Aorta (tissue), 5 donors: Measurements from ENCODE around the gene PLXNA4. TPM values are rescaled to one million over a fixed set of nuclear protein-coding genes. Genes with fewer than 3 reads are reported as not detected.

ENCODE experiments used
- ATAC-seq: fragments of 200-7000 bp; cut with Tn5 transposase; one replicate; pipeline ENCODE4 v1.9.1; 2022; ENCODE audit warnings: moderate library complexity; ENCODE audit not compliant: low FRiP score
- DNase-seq, 2 donors: peaks; one replicate each; pipeline ENCODE4 v3.0.0-alpha.2; 2020
- H3K27ac ChIP-seq, 2 donors: one replicate each; pipeline ENCODE4 v1.5.1; 2013; ENCODE audit warnings: low read length in 2 of 2, mild to moderate bottlenecking in 2 of 2, moderate library complexity in 2 of 2, control low read depth in 1 of 2, inconsistent platforms in 1 of 2, low read depth in 1 of 2
- H3K27me3 ChIP-seq, 2 donors: one replicate each; pipeline ENCODE4 v1.6.1; 2013; ENCODE audit warnings: control low read depth in 1 of 2, low read length in 1 of 2, mild to moderate bottlenecking in 1 of 2, moderate library complexity in 1 of 2; ENCODE audit not compliant: insufficient read depth in 2 of 2, control insufficient read depth in 1 of 2
- H3K36me3 ChIP-seq, 2 donors: one replicate each; pipeline ENCODE4 v1.6.1; 2013; ENCODE audit warnings: control low read depth in 1 of 2, low read length in 1 of 2, mild to moderate bottlenecking in 1 of 2; ENCODE audit not compliant: insufficient read depth in 2 of 2, control insufficient read depth in 1 of 2
- H3K4me1 ChIP-seq, 2 donors: one replicate each; pipeline ENCODE4 v1.6.1; 2013; ENCODE audit warnings: low read length in 2 of 2, control low read depth in 1 of 2, mild to moderate bottlenecking in 1 of 2, moderate library complexity in 1 of 2; ENCODE audit not compliant: insufficient read depth in 2 of 2, control insufficient read depth in 1 of 2
- H3K4me3 ChIP-seq, 2 donors: one replicate each; pipeline ENCODE4 v1.5.1; 2013; ENCODE audit warnings: low read length in 2 of 2, control low read depth in 1 of 2, mild to moderate bottlenecking in 1 of 2
- H3K9me3 ChIP-seq: one replicate; pipeline ENCODE4 v1.6.1; 2013; ENCODE audit warnings: mild to moderate bottlenecking, low read length; ENCODE audit not compliant: control insufficient read depth
- WGBS, 2 donors: extraction: QIAGEN DNeasy Blood & Tissue Kit; methylation state at CpG; one replicate each; pipeline ENCODE4 v1.1.7; 2013; 5-methylcytosine and 5-hydroxymethylcytosine counted together
- intact Hi-C, 2 donors: fragments of 100-400 bp; cut with DNase I; formaldehyde crosslinking; loops; one replicate each; pipeline versions ENCODE4 v1.14.2 to v1.15.0; 2022
- polyA plus RNA-seq, 2 donors: library from polyadenylated mRNA; stranded (reverse); fragments of 200-250 nt; gene quantifications; one replicate each; pipeline ENCODE4 v1.2.3, GENCODE V29; 2013
- total RNA-seq, 2 donors: library from RNA; stranded (reverse); fragmentation: NEBNext Ultra II Directional; extraction: Animal tissue kit (Norgen Biotek cat#: 25700); gene quantifications; one replicate each; pipeline ENCODE4 v1.2.1, GENCODE V29; 2021
- donor health status: healthy with polysubstance abuse.
- donor health status: Bipolar disorder and iron deficiency.
- donor health status: DM: no; HTN: no; CAD: no.
- donor health status: DM: no; HTN: no; CAD: no.
- donor health status: DM: yes; HTN: yes; CAD: no.

PLXNA4 gene
- total and polyA plus RNA-seq, 4 donors = 0.59 to 30.1 (median 12.0) TPM

GRCh38 chr7:132185150-132185549 is 391.1 kb downstream of the PLXNA4 start:
- Histone ChIP-seq H3K9me3 (peaks cover 4% of the 10 kb centered on the region), H3K36me3 (peaks cover 0 to 3% of the 10 kb centered on the region in 2 donors), H3K4me1 (no peaks in the 10 kb centered on the region), H3K27me3 (no peaks in the 10 kb centered on the region), H3K27ac (no peak overlapping the region), H3K4me3 (no peak overlapping the region)
- intact Hi-C loops = no loop called here
- WGBS, 2 donors = 94 to 96% methylated on average over 7 of the region's 7 CpGs
- ATAC-seq (no peak), DNase-seq (peak in 1 of 2 donors; percentile 58)

DNA sequence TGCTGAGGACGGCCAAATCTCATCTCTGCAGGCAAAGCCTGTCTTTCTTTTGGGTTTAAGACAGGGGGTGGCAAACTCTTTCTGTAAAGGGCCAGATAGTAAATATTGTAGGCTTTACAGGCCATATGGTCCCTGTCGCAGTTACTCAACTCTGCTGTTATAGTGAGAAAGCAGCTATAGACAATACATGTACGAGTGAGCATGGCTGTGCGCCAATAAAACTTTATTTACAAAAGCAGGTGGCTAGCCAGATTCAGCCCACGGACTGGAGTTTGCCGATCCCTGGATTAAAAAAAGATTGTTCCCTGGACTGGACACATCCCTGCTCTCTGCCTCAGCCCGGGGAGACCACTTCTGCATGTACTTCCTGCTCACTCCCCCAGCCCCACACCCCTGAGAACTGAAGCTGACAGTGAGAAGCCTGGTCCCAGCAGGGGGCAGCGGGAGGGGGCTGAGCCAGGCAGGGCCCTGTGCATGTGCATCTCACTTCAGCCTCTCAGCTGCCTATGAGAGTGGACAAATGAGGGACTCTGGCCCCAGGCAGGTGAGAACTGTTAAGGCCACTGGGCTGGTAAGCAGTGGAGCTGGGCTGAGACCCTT is 392.4 kb downstream of the PLXNA4 start:
- peak in 1 of 2 donors; percentile 53 for DNase-seq
- 73 to 77% methylated on average over 8 of the region's 8 CpGs for WGBS, 2 donors
- H3K4me3 ChIP-seq = no peak overlapping the region

DNA sequence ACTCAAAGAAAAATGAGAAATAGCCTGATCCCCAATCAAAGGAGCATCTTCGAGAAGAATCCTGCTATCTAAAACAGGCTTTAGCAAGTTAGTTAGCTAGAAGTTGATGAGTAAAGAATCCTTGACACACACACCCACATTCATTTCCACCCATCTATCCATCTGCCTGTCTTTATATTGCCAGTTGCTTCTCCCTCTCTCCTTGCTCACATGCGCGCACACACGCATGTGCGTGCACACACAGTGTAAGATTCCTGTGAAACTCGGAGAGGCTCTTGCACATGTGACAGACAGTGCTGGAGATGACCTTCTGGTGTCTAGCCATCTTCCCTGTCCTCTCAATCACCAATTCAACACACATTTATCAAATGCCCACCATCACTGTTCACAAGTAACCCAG is 393.3 kb downstream of the PLXNA4 start:
- H3K4me1 ChIP-seq = no peaks in the 10 kb centered on the region
- H3K27me3 ChIP-seq = no peaks in the 10 kb centered on the region
- H3K27ac ChIP-seq = no peak overlapping the region
- H3K36me3 ChIP-seq = peaks cover 0 to 3% of the 10 kb centered on the region in 2 donors
- intact Hi-C loops = no loop called here
- WGBS, 2 donors = 96 to 99% methylated on average over 6 of the region's 6 CpGs
- no peak overlapping the region for H3K4me3 ChIP-seq
- ATAC-seq (no peak), DNase-seq (peak in 1 of 2 donors; percentile 9)
- H3K9me3 ChIP-seq = peaks cover 4% of the 10 kb centered on the region

More for the DNA sequence above, 392.4 kb downstream of the PLXNA4 start:
- Histone ChIP-seq H3K4me1 (no peaks in the 10 kb centered on the region), H3K27ac (no peak overlapping the region), H3K36me3 (peaks cover 0 to 3% of the 10 kb centered on the region in 2 donors), H3K9me3 (peaks cover 4% of the 10 kb centered on the region), H3K27me3 (no peaks in the 10 kb centered on the region)
- intact Hi-C loops = no loop called here
- no peak for ATAC-seq

GRCh38 chr7:132181946-132182685 is 394.2 kb downstream of the PLXNA4 start:
- Histone ChIP-seq H3K36me3 (no peaks in the 10 kb centered on the region), H3K9me3 (no peaks in the 10 kb centered on the region), H3K27me3 (no peaks in the 10 kb centered on the region), H3K27ac (no peak overlapping the region), H3K4me1 (no peaks in the 10 kb centered on the region), H3K4me3 (no peak overlapping the region)
- WGBS, 2 donors = 83 to 85% methylated on average over 9 of the region's 9 CpGs
- intact Hi-C loops = no loop called here
- ATAC-seq (no peak), DNase-seq (peak in 1 of 2 donors; percentile 51)

GRCh38 chr7:132181371-132181770 is 394.9 kb downstream of the PLXNA4 start:
- Histone ChIP-seq H3K27ac (no peak overlapping the region), H3K4me1 (no peaks in the 10 kb centered on the region), H3K27me3 (no peaks in the 10 kb centered on the region), H3K4me3 (no peak overlapping the region), H3K9me3 (no peaks in the 10 kb centered on the region), H3K36me3 (peaks cover 0 to 4% of the 10 kb centered on the region in 2 donors)
- DNase-seq (peak in 1 of 2 donors; percentile 64), ATAC-seq (no peak)
- intact Hi-C loops = no loop called here
- 92 to 96% methylated on average over 10 of the region's 10 CpGs for WGBS, 2 donors

DNA sequence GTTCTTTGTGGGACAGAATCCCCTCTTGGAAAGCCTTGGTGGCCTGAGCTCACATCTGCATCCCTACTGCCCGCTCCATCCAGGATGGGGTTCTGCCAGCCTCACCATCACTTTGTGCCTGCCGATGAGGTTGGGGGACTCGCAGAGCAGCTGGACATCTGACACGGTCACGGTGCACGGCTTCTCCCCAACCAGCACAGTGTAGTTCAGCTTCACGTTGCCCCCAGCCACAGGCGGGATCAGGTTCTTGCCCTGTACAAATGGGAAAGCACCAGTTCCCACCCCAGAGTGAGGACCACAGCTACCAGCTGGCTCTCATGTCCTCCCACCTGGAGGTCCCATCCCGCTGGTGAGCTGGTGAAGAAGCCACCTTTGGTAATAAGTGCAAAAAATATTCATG is 395.8 kb downstream of the PLXNA4 start:
- Histone ChIP-seq H3K36me3 (peaks cover 0 to 4% of the 10 kb centered on the region in 2 donors), H3K4me3 (no peak overlapping the region), H3K4me1 (no peaks in the 10 kb centered on the region), H3K9me3 (no peaks in the 10 kb centered on the region), H3K27ac (no peak overlapping the region), H3K27me3 (no peaks in the 10 kb centered on the region)
- peak in 1 of 2 donors; percentile 58 for DNase-seq
- WGBS, 2 donors = 94% methylated on average over 9 of the region's 9 CpGs
- intact Hi-C loops = no loop called here
- no peak for ATAC-seq

DNA sequence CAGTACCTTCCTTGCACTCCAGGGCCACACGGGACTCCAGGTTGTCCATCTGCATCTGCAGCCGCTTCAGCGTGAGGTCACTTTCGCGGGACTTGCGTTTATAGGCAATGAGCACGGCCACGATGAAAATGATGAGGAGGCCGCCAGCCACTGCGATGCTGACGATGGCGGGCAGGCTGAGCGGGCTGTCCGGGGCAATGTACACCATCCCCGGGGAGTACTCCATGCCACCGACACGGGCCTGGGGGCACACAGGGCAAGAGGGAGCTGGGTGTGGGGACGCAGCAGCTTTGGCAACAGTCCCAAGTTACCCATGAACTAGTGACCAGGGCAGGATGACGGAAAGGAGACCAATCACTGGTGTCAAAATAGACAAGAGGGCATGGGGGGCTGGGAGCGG is 396.6 kb downstream of the PLXNA4 start:
- Histone ChIP-seq H3K9me3 (no peaks in the 10 kb centered on the region), H3K27me3 (no peaks in the 10 kb centered on the region), H3K36me3 (peaks cover 0 to 4% of the 10 kb centered on the region in 2 donors), H3K4me1 (no peaks in the 10 kb centered on the region), H3K4me3 (no peak overlapping the region), H3K27ac (no peak overlapping the region)
- DNase-seq (peak in 1 of 2 donors; percentile 66), ATAC-seq (no peak)
- 91 to 94% methylated on average over 20 of the region's 20 CpGs for WGBS, 2 donors
- intact Hi-C loops = no loop called here

GRCh38 chr7:132179080-132179430 is 397.2 kb downstream of the PLXNA4 start:
- Histone ChIP-seq H3K4me1 (no peaks in the 10 kb centered on the region), H3K9me3 (no peaks in the 10 kb centered on the region), H3K4me3 (no peak overlapping the region), H3K27me3 (no peaks in the 10 kb centered on the region), H3K36me3 (peaks cover 0 to 4% of the 10 kb centered on the region in 2 donors), H3K27ac (no peak overlapping the region)
- WGBS, 2 donors = 73 to 88% methylated on average over 10 of the region's 10 CpGs
- intact Hi-C loops = no loop called here
- ATAC-seq (no peak), DNase-seq (no peak)
